Measurements from ENCODE around the gene CDKAL1.

DNA sequence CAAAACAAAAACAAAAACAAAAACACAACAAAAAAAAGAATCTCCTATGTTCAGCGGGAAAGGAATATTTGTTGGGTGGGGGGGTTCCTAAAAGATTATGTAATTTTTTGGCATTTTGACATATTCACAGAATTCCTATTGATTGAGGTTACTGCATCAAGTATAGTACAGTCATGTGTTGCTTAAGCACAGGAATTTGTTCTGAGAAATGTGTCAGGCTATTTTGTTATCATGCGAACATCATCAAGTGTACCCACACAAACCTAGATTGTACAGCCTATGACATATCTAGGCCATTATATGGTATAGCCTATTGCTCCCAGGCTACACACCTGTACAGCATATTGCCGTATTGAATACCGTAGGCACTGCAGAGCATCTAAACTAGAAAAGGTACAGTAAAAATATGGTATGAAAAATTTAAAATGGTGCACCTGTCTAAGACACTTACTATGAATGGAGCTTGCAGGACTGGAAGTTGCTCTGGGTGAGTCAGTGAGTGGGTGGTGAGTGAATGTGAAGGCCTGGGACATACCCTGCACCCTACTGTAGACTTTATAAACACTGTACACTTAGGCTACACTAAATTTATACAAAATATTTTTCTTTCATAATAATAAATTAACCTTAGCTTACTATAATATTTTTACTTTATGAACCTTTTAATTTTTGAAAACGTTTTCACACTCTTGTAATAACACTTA, 110.6 kb downstream of the CDKAL1 start:
- TF ChIP-seq, protein P1, sequence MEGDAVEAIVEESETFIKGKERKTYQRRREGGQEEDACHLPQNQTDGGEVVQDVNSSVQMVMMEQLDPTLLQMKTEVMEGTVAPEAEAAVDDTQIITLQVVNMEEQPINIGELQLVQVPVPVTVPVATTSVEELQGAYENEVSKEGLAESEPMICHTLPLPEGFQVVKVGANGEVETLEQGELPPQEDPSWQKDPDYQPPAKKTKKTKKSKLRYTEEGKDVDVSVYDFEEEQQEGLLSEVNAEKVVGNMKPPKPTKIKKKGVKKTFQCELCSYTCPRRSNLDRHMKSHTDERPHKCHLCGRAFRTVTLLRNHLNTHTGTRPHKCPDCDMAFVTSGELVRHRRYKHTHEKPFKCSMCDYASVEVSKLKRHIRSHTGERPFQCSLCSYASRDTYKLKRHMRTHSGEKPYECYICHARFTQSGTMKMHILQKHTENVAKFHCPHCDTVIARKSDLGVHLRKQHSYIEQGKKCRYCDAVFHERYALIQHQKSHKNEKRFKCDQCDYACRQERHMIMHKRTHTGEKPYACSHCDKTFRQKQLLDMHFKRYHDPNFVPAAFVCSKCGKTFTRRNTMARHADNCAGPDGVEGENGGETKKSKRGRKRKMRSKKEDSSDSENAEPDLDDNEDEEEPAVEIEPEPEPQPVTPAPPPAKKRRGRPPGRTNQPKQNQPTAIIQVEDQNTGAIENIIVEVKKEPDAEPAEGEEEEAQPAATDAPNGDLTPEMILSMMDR (conservative IDR thresholded peaks at IDR 0.05), result no peak
- TF ChIP-seq EZH2 (IDR thresholded peaks at IDR 0.05; ENCODE audit: low read depth), result no peak
